Measurements from ENCODE around the gene TSKU. TPM values are rescaled to one million over a fixed set of nuclear protein-coding genes. Genes with fewer than 3 reads are reported as not detected.

TSKU gene
- total RNA-seq, 2 experiments from 2014 or later: 1.5 to 1.8 TPM

DNA sequence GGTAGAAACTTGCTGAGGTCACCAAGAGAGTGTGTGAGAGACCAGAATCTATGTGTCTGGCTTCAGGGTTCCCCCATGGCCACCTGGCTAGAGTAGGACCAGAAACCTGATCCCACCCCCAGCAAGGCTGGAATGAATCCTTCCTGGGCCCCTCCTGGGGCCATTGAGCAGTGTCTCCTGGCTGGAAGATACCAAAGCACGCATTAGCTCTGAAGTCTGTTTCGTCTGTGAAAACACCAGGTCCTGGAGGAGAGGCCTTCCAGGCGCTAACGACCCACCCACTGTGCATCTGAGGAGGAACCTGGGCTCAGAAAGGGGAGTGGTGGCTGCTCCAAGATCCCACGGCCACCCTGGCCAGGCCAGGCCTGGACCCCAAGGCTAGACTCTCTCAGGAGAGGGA lies 15.5 kb upstream of the TSKU start:
- intact Hi-C loops (cut with micrococcal nuclease; ENCODE audit: unreplicated experiment): no loop called here
- CTCF ChIA-PET (ENCODE audit: unreplicated experiment): no interaction called here

DNA sequence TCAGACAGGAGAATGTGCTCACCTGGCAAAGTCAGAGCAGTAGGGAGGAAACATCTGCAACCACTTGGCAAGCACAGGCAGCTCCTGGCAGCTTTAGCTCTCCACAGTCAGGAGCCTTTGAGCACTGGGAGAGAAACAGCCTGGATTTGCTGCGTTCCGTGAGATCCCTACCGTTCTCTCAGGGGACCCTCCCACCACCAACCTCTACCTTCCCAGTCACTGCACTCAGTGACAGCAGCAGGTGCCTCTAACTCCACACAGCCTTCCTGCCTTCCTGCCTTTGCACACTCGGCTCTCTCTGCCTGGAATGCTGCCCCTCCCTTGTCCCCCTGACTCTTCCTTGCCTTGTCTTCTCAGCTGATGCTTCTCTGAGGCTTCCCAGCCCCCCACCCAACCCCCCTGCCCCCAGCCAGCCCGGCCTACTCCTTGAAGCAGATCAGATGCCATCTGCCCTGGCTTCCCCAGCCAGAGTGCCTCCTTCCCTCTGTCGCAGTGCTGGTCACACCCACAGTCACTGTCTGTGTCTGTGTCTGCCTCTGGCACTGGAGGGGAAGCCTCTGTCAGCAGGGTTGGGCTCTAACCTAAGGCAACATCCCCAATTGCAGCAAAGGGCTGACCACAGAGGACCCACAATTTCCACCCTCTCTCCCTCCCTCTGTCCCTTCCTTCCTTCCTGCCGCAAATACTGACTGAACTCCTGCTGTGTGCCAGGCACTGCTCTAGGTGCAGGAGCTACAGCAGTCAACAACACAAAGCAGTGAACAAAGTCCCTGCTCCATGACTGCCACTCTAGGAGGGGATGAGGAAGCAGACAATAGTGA lies 14.9 kb upstream of the TSKU start:
- no peaks in the 10 kb centered on the region for H4K20me1 ChIP-seq (ENCODE audit: insufficient read depth, low read length)
- H3K4me2 ChIP-seq (ENCODE audit: low read length): peak overlapping the region; percentile 17; the same call in 1 of the 2 replicates
- no peak overlapping the region for H3K27ac ChIP-seq (ENCODE audit: low read depth, low read length, poor library complexity, severe bottlenecking)
- no peaks in the 10 kb centered on the region for H3K79me2 ChIP-seq (ENCODE audit: insufficient read depth, low read depth, low read length)
- ChIA-PET POLR2A (no interaction called here), CTCF (ENCODE audit: unreplicated experiment) (no interaction called here)
- intact Hi-C loops (cut with micrococcal nuclease; ENCODE audit: unreplicated experiment): no loop called here
- TF ChIP-seq, protein P1, sequence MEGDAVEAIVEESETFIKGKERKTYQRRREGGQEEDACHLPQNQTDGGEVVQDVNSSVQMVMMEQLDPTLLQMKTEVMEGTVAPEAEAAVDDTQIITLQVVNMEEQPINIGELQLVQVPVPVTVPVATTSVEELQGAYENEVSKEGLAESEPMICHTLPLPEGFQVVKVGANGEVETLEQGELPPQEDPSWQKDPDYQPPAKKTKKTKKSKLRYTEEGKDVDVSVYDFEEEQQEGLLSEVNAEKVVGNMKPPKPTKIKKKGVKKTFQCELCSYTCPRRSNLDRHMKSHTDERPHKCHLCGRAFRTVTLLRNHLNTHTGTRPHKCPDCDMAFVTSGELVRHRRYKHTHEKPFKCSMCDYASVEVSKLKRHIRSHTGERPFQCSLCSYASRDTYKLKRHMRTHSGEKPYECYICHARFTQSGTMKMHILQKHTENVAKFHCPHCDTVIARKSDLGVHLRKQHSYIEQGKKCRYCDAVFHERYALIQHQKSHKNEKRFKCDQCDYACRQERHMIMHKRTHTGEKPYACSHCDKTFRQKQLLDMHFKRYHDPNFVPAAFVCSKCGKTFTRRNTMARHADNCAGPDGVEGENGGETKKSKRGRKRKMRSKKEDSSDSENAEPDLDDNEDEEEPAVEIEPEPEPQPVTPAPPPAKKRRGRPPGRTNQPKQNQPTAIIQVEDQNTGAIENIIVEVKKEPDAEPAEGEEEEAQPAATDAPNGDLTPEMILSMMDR (conservative IDR thresholded peaks at IDR 0.05; ENCODE audit: low read length): no peak
- no peak for DNase-seq (ENCODE audit: low spot score)
- H3K36me3 ChIP-seq (ENCODE audit: insufficient read depth, low read length): no peaks in the 10 kb centered on the region
- H2AFZ ChIP-seq (ENCODE audit: low read length): no peak overlapping the region
- no TSS peak for BruUV-seq (replicated peaks)
- no peaks in the 10 kb centered on the region for H3K9me2 ChIP-seq (ENCODE audit: insufficient read depth, low read length)
- H3K4me1 ChIP-seq (ENCODE audit: insufficient read depth, low read length, poor library complexity, severe bottlenecking): peaks cover 3% of the 10 kb centered on the region
- H3K9me3 ChIP-seq (ENCODE audit: low read length): no peaks in the 10 kb centered on the region
- no peak overlapping the region for H3K4me3 ChIP-seq (ENCODE audit: low read depth, low read length, poor library complexity, severe bottlenecking)

More for the DNA sequence above, 15.5 kb upstream of the TSKU start:
- BruUV-seq (replicated peaks): no TSS peak
- Histone ChIP-seq H3K9me2 (ENCODE audit: insufficient read depth, low read length) (no peaks in the 10 kb centered on the region), H3K4me2 (ENCODE audit: low read length) (no peak overlapping the region), H3K4me1 (ENCODE audit: insufficient read depth, low read length, poor library complexity, severe bottlenecking) (peaks cover 3% of the 10 kb centered on the region), H3K79me2 (ENCODE audit: insufficient read depth, low read depth, low read length) (no peaks in the 10 kb centered on the region), H3K9me3 (ENCODE audit: low read length) (no peaks in the 10 kb centered on the region), H2AFZ (ENCODE audit: low read length) (no peak overlapping the region), H4K20me1 (ENCODE audit: insufficient read depth, low read length) (no peaks in the 10 kb centered on the region), H3K4me3 (ENCODE audit: low read depth, low read length, poor library complexity, severe bottlenecking) (no peak overlapping the region), H3K27ac (ENCODE audit: low read depth, low read length, poor library complexity, severe bottlenecking) (no peak overlapping the region), H3K36me3 (ENCODE audit: insufficient read depth, low read length) (no peaks in the 10 kb centered on the region)
- POLR2A ChIA-PET: no interaction called here
- TF ChIP-seq, protein P1 (conservative IDR thresholded peaks at IDR 0.05; ENCODE audit: low read length): no peak
- TF ChIP-seq EZH2phosphoT487 (IDR thresholded peaks at IDR 0.05; ENCODE audit: borderline replicate concordance, low read depth, low read length): no peak
- DNase-seq (ENCODE audit: low spot score): no peak

DNA sequence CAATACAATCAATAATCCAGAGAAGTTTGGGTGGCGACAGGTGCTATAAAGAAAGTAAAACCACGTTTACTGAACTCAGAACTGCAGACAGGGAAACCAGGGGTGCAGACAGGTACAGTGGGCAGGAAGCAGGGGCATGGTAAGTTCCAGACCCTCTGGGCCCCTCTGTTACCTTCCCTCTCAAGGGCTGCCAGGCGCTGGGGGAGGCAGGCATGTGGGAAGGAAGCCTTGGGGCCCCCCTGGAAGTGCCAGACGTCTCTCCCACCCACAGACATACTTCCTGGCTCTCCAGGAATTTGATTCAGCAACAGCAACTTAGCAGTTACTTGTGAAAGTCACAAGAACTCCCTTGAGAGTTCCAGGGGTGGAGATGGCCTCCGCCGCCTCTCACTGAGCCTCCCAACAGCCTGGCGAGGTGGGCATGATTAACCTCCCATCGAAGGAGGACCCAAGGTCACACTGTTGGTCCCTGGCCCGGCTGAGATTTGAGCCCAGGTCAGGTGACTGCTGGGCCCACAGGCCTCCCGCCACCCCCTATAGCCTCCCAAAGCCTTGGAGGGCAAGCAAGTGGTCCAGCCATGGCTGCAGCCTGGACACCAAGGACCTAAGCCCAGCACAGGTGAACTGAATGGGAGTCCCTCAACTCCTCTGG lies 14.1 kb upstream of the TSKU start:
- H3K36me3 ChIP-seq (ENCODE audit: insufficient read depth, low read length): no peaks in the 10 kb centered on the region
- POLR2A ChIA-PET: no interaction called here
- BruUV-seq (replicated peaks): no TSS peak
- intact Hi-C loops (cut with micrococcal nuclease; ENCODE audit: unreplicated experiment): no loop called here
- DNase-seq (ENCODE audit: low spot score): no peak
- H4K20me1 ChIP-seq (ENCODE audit: insufficient read depth, low read length): no peaks in the 10 kb centered on the region
- peaks cover 3% of the 10 kb centered on the region for H3K4me1 ChIP-seq (ENCODE audit: insufficient read depth, low read length, poor library complexity, severe bottlenecking)
- H3K4me3 ChIP-seq (ENCODE audit: low read depth, low read length, poor library complexity, severe bottlenecking): no peak overlapping the region
- TF ChIP-seq EZH2phosphoT487 (IDR thresholded peaks at IDR 0.05; ENCODE audit: borderline replicate concordance, low read depth, low read length): no peak
- TF ChIP-seq, protein P1 (conservative IDR thresholded peaks at IDR 0.05; ENCODE audit: low read length): no peak
- CTCF ChIA-PET (ENCODE audit: unreplicated experiment): no interaction called here
- no peaks in the 10 kb centered on the region for H3K79me2 ChIP-seq (ENCODE audit: insufficient read depth, low read depth, low read length)
- H3K9me3 ChIP-seq (ENCODE audit: low read length): no peaks in the 10 kb centered on the region
- H2AFZ ChIP-seq (ENCODE audit: low read length): no peak overlapping the region
- H3K27ac ChIP-seq (ENCODE audit: low read depth, low read length, poor library complexity, severe bottlenecking): no peak overlapping the region
- peak overlapping the region; percentile 17; the same call in 1 of the 2 replicates for H3K4me2 ChIP-seq (ENCODE audit: low read length)
- H3K9me2 ChIP-seq (ENCODE audit: insufficient read depth, low read length): no peaks in the 10 kb centered on the region

All from OCI-LY7 (cell line).